Endothelial cell of umbilical vein (primary cell): ENCODE measurements around the gene APEH. TPM values are rescaled to one million over a fixed set of nuclear protein-coding genes. Genes with fewer than 3 reads are reported as not detected.
A peak's percentile ranks its signal among the peaks of the same experiment; 100 is the strongest.
"Not testable (repeated sequence)": the region's sequence is repeated elsewhere in the genome, so short reads cannot be mapped to it uniquely, and the experiment has no call there.

ENCODE experiments used
- BruUV-seq: library from RNA; stranded (reverse); fragments of 400-500 nt; replicated peaks from 2 replicates; lab custom pipeline; 2021; lab: Mats Ljungman, UMichigan
- CTCF ChIA-PET: fragments of 300-600, 350-600 bp; sonication (Branson Sonifier 250); formaldehyde crosslinking; loops from one replicate; lab custom pipeline; 2021; ENCODE audit warnings: antibody characterized with exemption, inconsistent platforms; lab: Charles Lee
- POLR2A ChIA-PET: fragments of 300-600, 350-600 bp; sonication (Branson Sonifier 250); formaldehyde crosslinking; loops from one replicate; lab custom pipeline; 2021; ENCODE audit warnings: antibody characterized with exemption, inconsistent platforms; lab: Charles Lee
- DNase-seq: peaks from one replicate; pipeline ENCODE4 v3.0.0-alpha.2; 2011; ENCODE audit warnings: low read depth, low spot score
- FAIRE-seq: peaks from 2 replicates; lab custom pipeline; 2011; peaks lifted over from hg19 to GRCh38; lab: Jason Lieb, UNC
- H2AFZ ChIP-seq: 2 replicates; pipeline ENCODE4 v1.6.0; 2012; ENCODE audit warnings: low read depth, low read length, control low read depth, inconsistent platforms
- H3K27ac ChIP-seq: 2 replicates; pipeline ENCODE4 v1.5.1; 2011; ENCODE audit warnings: low read depth, mild to moderate bottlenecking, control low read depth, low read length, moderate library complexity; ENCODE audit not compliant: insufficient read depth
- H3K27me3 ChIP-seq, 2 experiments: 2 replicates each; pipeline versions ENCODE4 v1.6.0 to v1.6.1; 2011; ENCODE audit warnings: low read length in 2 of 2, mixed read lengths in 1 of 2; ENCODE audit not compliant: control insufficient read depth in 2 of 2, insufficient read depth in 2 of 2
- H3K36me3 ChIP-seq, 2 experiments: 2 replicates in 1 of 2; 3 replicates in 1 of 2; pipeline ENCODE4 v1.5.1; 2011; ENCODE audit warnings: low read length in 2 of 2, mild to moderate bottlenecking in 1 of 2, moderate library complexity in 1 of 2; ENCODE audit not compliant: control insufficient read depth in 2 of 2, insufficient read depth in 2 of 2; ENCODE audit errors: extremely low read depth in 1 of 2
- H3K4me1 ChIP-seq: 3 replicates; pipeline ENCODE4 v1.5.1; 2011; ENCODE audit warnings: mild to moderate bottlenecking, low read length; ENCODE audit not compliant: control insufficient read depth, insufficient read depth; ENCODE audit errors: extremely low read depth
- H3K4me2 ChIP-seq: 2 replicates; pipeline ENCODE4 v1.6.1; 2011; ENCODE audit warnings: low read length, control low read depth, mixed read lengths; ENCODE audit not compliant: insufficient read depth
- H3K4me3 ChIP-seq, 3 experiments: fragments of 200-600 bp in 1 of 3; sonication (generic), shearing (Covaris generic) in 1 of 3; replicated peaks in 1 of 3; 2 replicates each; pipeline ENCODE4 v1.5.1; 2011 to 2016; ENCODE audit warnings: control low read depth in 3 of 3, low read length in 3 of 3, mild to moderate bottlenecking in 2 of 3, inconsistent platforms in 1 of 3, low read depth in 1 of 3, moderate library complexity in 1 of 3; ENCODE audit not compliant: insufficient read depth in 1 of 3
- H3K79me2 ChIP-seq: 2 replicates; pipeline ENCODE4 v1.6.0; 2012; ENCODE audit warnings: low read length, inconsistent platforms; ENCODE audit not compliant: control insufficient read depth, insufficient read depth
- H3K9ac ChIP-seq: replicated peaks from 2 replicates; pipeline ENCODE3; 2011; ENCODE audit warnings: low read length, control low read depth; ENCODE audit not compliant: insufficient read depth; ENCODE audit errors: extremely low read depth
- H3K9me1 ChIP-seq: replicated peaks from 3 replicates; pipeline ENCODE4 v1.6.0; 2011; ENCODE audit warnings: mild to moderate bottlenecking, low read length; ENCODE audit not compliant: control insufficient read depth, insufficient read depth; ENCODE audit errors: extremely low read depth
- H3K9me3 ChIP-seq: replicated peaks from 2 replicates; pipeline ENCODE4 v1.5.1; 2012; ENCODE audit warnings: low read length, inconsistent platforms; ENCODE audit not compliant: control insufficient read depth, insufficient read depth
- H4K20me1 ChIP-seq: replicated peaks from 2 replicates; pipeline ENCODE3; 2011; ENCODE audit warnings: mild to moderate bottlenecking, low read length; ENCODE audit not compliant: control insufficient read depth, insufficient read depth; ENCODE audit errors: extremely low read depth
- EZH2 ChIP-seq: IDR thresholded peaks from 2 replicates; pipeline ENCODE4 v1.6.1; 2012; ENCODE audit warnings: borderline replicate concordance, low read depth, mild to moderate bottlenecking, moderate library complexity, low read length, inconsistent platforms; ENCODE audit not compliant: severe bottlenecking
- POLR2A ChIP-seq: IDR thresholded peaks from 2 replicates; pipeline ENCODE4 v1.6.1; 2012; ENCODE audit warnings: low read depth, mild to moderate bottlenecking, control low read depth, low read length
- dilution Hi-C: fragments of 300-500 bp; cut with MboI; formaldehyde crosslinking; loops from one replicate; pipeline ENCODE4 v1.15.0; 2019; ENCODE audit warnings: low sequenced_read_pairs; ENCODE audit not compliant: extremely low pct_ligation_motif_present
- intact Hi-C: fragments of 100-400 bp; cut with micrococcal nuclease; formaldehyde crosslinking; loops from one replicate; pipeline ENCODE4 v1.10.0; 2022
- polyA plus RNA-seq, 4 experiments: library from polyadenylated mRNA; depleted of rRNA in 3 of 4; stranded (reverse) in 3 of 4; unstranded in 1 of 4; fragments of >200 nt; gene quantifications; 2 replicates each; pipeline versions ENCODE4 v1.2.1 to v1.2.3, GENCODE V29; 2011 to 2012; ENCODE audit warnings: missing spikeins in 1 of 4
- total RNA-seq: library from RNA; stranded (reverse); gene quantifications from 2 replicates; pipeline ENCODE4 v1.2.3, GENCODE V29; 2021

APEH gene
- total and polyA plus RNA-seq, 2 donors (not counting 3 experiments of a cell fraction or from before 2014, with no cell fraction given) = 68.2 to 74.3 TPM

DNA sequence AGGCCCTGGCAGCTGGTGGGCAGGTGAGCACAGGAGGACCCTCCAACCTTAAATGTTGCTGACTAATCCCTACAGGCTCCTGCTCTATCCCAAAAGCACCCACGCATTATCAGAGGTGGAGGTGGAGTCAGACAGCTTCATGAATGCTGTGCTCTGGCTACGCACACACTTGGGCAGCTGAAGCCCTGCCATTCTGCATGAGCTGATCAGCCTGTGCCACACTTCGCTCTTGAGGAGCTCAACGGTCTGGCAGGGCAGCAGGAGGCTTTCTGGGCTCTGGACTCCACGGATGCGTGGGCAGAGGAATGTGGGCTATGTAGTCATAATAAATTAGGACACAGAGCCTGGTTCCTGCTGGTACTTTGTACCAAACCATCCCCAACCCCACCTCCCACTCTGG, 9.0 kb downstream of the APEH start:
- no peaks in the 10 kb centered on the region for H3K4me1 ChIP-seq
- no TSS peak for BruUV-seq
- no peak for TF ChIP-seq EZH2
- TF ChIP-seq POLR2A = no peak
- ChIA-PET POLR2A (no interaction called here), CTCF (no interaction called here)
- peaks cover 0 to 2% of the 10 kb centered on the region in 2 experiments for H3K27me3 ChIP-seq
- dilution Hi-C loops = no loop called here
- no peak overlapping the region for H3K4me2 ChIP-seq
- no peak overlapping the region for H3K4me3 ChIP-seq
- no peaks in the 10 kb centered on the region for H3K79me2 ChIP-seq
- no peak for FAIRE-seq
- no peak overlapping the region for H3K9ac ChIP-seq
- H4K20me1 ChIP-seq = no peaks in the 10 kb centered on the region
- no peak for DNase-seq
- H3K9me3 ChIP-seq = no peaks in the 10 kb centered on the region
- no peaks in the 10 kb centered on the region for H3K9me1 ChIP-seq
- intact Hi-C loops = no loop called here
- H2AFZ ChIP-seq = no peak overlapping the region
- H3K36me3 ChIP-seq = peaks cover 0 to 13% of the 10 kb centered on the region in 2 experiments
- H3K27ac ChIP-seq = no peak overlapping the region

DNA sequence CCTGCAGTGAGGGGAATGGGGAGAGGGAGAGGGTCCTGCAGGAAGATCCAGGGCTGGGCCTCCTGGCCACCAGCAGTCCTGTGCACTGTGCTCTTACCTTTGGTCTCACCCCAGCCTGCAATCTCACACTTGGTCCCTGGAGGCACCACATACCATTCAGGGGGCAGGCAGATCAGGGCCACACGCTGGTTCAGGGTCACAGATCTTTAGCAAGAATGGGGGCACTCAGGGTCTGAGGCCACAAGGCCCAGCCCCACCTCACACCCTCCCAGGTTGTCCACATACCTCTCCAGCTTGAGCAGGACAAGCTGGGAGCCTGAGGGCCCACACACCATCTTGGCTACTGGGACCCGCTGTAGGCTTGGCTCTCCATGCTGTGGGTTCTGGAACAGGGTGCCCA, 10.3 kb downstream of the APEH start:
- H3K9ac ChIP-seq, H3K4me3 ChIP-seq, BruUV-seq, H3K4me1 ChIP-seq, DNase-seq, H3K27ac ChIP-seq, dilution Hi-C loops, H3K79me2 ChIP-seq, H2AFZ ChIP-seq, FAIRE-seq, POLR2A ChIA-PET, H3K9me1 ChIP-seq, CTCF ChIA-PET, H3K9me3 ChIP-seq, H3K27me3 ChIP-seq, H3K4me2 ChIP-seq, H4K20me1 ChIP-seq, intact Hi-C loops: not testable (repeated sequence)
- H3K36me3 ChIP-seq = peaks cover 0 to 13% of the 10 kb centered on the region in 2 experiments

DNA sequence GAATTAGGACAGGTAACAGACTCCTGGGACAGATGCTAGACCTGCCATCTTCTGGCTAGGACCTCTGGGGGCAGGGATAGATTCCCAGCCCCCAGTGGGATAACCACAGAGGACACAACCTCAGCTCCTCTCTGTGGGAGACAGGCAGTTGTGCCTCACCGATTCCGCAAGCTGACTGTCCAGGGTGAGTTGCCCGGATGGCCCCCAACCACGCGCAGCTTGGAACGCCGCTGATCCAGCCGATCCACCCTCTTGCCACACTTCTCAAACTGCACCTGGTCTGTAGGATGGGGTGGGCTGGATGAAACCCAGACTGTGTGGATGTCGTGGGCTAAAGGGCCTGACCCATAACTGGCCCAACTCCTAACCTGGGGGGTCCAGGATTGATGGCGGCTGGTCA, 11.0 kb downstream of the APEH start:
- H3K27ac ChIP-seq, H2AFZ ChIP-seq, H3K9me1 ChIP-seq, CTCF ChIA-PET, H3K4me1 ChIP-seq, H3K4me2 ChIP-seq, H3K9ac ChIP-seq, intact Hi-C loops, POLR2A ChIA-PET, H3K79me2 ChIP-seq, H3K9me3 ChIP-seq, H3K4me3 ChIP-seq, dilution Hi-C loops, H3K27me3 ChIP-seq, BruUV-seq, DNase-seq, H4K20me1 ChIP-seq, FAIRE-seq: not testable (repeated sequence)
- H3K36me3 ChIP-seq = peaks cover 0 to 11% of the 10 kb centered on the region in 2 experiments

DNA sequence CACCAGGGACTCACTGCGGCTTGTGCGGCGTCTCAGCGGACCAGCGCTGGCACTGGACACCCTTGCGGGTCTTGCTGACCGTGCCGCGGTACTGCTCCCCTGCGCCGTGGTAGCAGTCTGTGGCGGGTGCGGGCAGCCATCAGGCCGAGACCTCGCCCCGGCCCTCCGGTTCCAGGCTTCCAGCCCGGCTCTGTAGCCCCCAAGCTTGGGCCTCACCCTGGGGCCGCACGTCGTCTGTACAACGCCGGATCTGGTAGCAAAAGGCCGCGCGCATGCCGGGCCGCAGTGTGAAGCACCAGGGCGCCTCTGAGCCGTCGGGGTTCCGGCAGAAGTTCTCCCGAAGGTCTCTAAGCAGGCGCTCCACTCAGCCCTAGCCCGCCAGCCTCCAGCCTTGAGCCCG, 11.7 kb downstream of the APEH start:
- DNase-seq, H3K79me2 ChIP-seq, H4K20me1 ChIP-seq, H3K4me1 ChIP-seq, BruUV-seq, H3K9me3 ChIP-seq, H3K36me3 ChIP-seq, dilution Hi-C loops, H3K4me2 ChIP-seq, POLR2A ChIA-PET, H3K27ac ChIP-seq, H3K4me3 ChIP-seq, H3K9me1 ChIP-seq, H2AFZ ChIP-seq, H3K27me3 ChIP-seq, CTCF ChIA-PET, intact Hi-C loops, H3K9ac ChIP-seq: not testable (repeated sequence)
- FAIRE-seq = peak; percentile 79
